Mesothelial cell of epicardium (in vitro differentiated cells): ENCODE data around the gene BEX3. TPM values are rescaled to one million over a fixed set of nuclear protein-coding genes. Genes with fewer than 3 reads are reported as not detected.
"Not testable (repeated sequence)": the region's sequence is repeated elsewhere in the genome, so short reads cannot be mapped to it uniquely, and the experiment has no call there.

Source experiments
- DNase-seq, 2 experiments: peaks; one replicate each; pipeline ENCODE4 v3.0.0; 2021; ENCODE audit warnings: low spot score in 2 of 2; ENCODE audit not compliant: unreplicated experiment in 2 of 2
- H3K27ac Mint-ChIP-seq: 2 replicates; pipeline ENCODE4 v1.8.0; 2021; ENCODE audit warnings: mixed read lengths
- H3K27me3 Mint-ChIP-seq: 2 replicates; pipeline ENCODE4 v1.8.0; 2021; ENCODE audit warnings: low read depth, mixed read lengths
- H3K36me3 Mint-ChIP-seq: 2 replicates; pipeline ENCODE4 v1.8.0; 2021; ENCODE audit warnings: mixed read lengths
- H3K4me1 Mint-ChIP-seq: 2 replicates; pipeline ENCODE4 v1.8.0; 2021; ENCODE audit warnings: mixed read lengths
- H3K4me3 Mint-ChIP-seq: 2 replicates; pipeline ENCODE4 v1.8.0; 2021; ENCODE audit warnings: mild to moderate bottlenecking, moderate library complexity, mixed read lengths
- H3K9me3 Mint-ChIP-seq: 2 replicates; pipeline ENCODE4 v1.8.0; 2021; ENCODE audit warnings: mixed read lengths
- CTCF ChIP-seq: fragments of 200-600 bp; sonication (generic); IDR thresholded peaks from one replicate; pipeline ENCODE4 v1.5.0; 2021; ENCODE audit warnings: antibody characterized with exemption; ENCODE audit not compliant: unreplicated experiment
- total RNA-seq: library from RNA; stranded (reverse); gene quantifications from 3 replicates; pipeline ENCODE4 v1.2.1, GENCODE V29; 2021

Gene BEX3
- total RNA-seq, 1 donor from 2014 or later: 314 TPM

- no peak overlapping the region for H3K4me3 Mint-ChIP-seq
Measured at GRCh38 chrX:103344606-103345005, 31.7 kb upstream of the BEX3 start.

GRCh38 chrX:103347682-103348397, 28.5 kb upstream of the BEX3 start:
- Mint-ChIP-seq H3K4me3 (peak overlapping the region; percentile 34), H3K36me3 (no peaks in the 10 kb centered on the region), H3K27ac (no peak overlapping the region), H3K4me1 (peaks cover 9% of the 10 kb centered on the region), H3K27me3 (peaks cover 2% of the 10 kb centered on the region), H3K9me3 (peaks cover 13% of the 10 kb centered on the region)
- no peak for DNase-seq
- TF ChIP-seq CTCF: no peak

More at GRCh38 chrX:103344606-103345005, 31.7 kb upstream of the BEX3 start:
- no peak for TF ChIP-seq CTCF
- Mint-ChIP-seq H3K9me3 (peaks cover 13% of the 10 kb centered on the region), H3K27me3 (peaks cover 2% of the 10 kb centered on the region), H3K27ac (no peak overlapping the region), H3K36me3 (no peaks in the 10 kb centered on the region), H3K4me1 (peaks cover under 1% of the 10 kb centered on the region)
- no peak for DNase-seq

DNA sequence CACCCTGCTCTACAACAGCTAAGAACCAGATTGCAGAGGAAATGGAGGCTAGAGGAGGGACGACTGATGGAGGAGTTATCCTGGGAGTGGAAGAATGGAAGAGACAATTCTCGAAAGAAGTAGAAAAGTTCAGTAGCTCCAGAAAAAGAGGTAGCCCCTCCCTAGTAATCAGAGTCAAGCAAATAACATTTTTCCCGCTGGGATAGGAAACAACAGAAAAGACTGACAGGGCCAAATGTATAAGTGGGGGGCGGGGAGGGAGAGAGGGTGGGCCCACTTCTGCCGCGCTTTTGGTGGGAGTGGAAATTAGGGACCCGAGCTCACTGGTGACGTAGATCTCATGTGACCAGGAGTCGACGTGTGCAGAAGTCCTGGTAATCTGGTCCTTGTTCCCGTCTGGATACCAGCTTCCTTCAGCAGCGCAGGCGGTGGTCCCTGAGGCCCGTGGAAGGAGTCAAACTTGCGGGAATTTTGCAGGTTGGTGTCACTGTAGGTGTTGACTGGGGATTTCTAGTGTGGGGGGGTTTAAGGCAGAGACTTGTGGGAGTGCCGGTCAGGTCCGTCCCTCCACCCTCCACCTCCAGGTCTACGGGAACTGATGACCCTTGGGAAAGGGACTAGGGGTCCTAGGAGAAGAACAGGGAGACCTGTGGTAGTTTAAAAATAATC, 20.1 kb upstream of the BEX3 start, which contains the start of gene TCEAL9:
TCEAL9 (plus strand) TSS at position 377 of the 669 bp plus-strand sequence. CDS start 1,179 bp downstream, outside the sequence.
- Mint-ChIP-seq H3K27me3 (no peaks in the 10 kb centered on the region), H3K4me1 (peaks cover 20% of the 10 kb centered on the region), H3K9me3 (peaks cover 12% of the 10 kb centered on the region), H3K27ac (peak within 1 kb of the TSS; percentile 98), H3K4me3 (peak within 1 kb of the TSS; percentile 93), H3K36me3 (peaks cover 9% of the 10 kb centered on the region)
- DNase-seq: no peak
- no peak for TF ChIP-seq CTCF

- Mint-ChIP-seq H3K27me3 (no peaks in the 10 kb centered on the region), H3K4me3 (peak overlapping the region; percentile 93), H3K4me1 (peaks cover 26% of the 10 kb centered on the region), H3K9me3 (peaks cover 12% of the 10 kb centered on the region), H3K36me3 (peaks cover 9% of the 10 kb centered on the region), H3K27ac (peak overlapping the region; percentile 98)
- TF ChIP-seq CTCF: no peak
- DNase-seq: no peak
Measured at GRCh38 chrX:103356858-103357257, 19.5 kb upstream of the BEX3 start.

- Mint-ChIP-seq H3K4me1 (peaks cover 32% of the 10 kb centered on the region), H3K27ac (peak overlapping the region; percentile 98), H3K36me3 (peaks cover 9% of the 10 kb centered on the region), H3K27me3 (no peaks in the 10 kb centered on the region), H3K4me3 (peak overlapping the region; percentile 93), H3K9me3 (peaks cover 17% of the 10 kb centered on the region)
- TF ChIP-seq CTCF: no peak
- no peak for DNase-seq
Measured at GRCh38 chrX:103357871-103358270, 18.5 kb upstream of the BEX3 start.

DNA sequence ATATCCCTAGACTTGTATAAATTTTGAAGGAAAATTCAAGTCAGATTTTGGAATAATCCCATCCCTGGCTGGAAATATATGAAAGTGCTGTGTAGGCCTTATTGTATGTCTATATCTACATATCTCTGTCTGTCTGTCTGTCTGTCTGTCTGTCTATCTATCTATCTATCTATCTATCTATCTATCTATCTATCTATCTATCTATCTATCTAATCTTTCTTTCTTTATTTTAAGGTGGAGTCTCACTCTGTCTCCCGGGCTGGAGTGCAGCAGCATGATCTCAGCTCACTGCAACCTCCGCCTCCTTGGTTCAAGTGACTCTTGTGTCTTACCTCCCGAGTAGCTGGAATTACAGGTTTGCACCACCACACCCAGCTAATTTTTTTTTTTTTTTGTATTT, 16.7 kb upstream of the BEX3 start:
- not testable (repeated sequence) for H3K27ac Mint-ChIP-seq, H3K27me3 Mint-ChIP-seq, H3K36me3 Mint-ChIP-seq, H3K4me3 Mint-ChIP-seq, DNase-seq
- Mint-ChIP-seq H3K9me3 (peaks cover 26% of the 10 kb centered on the region), H3K4me1 (peaks cover 33% of the 10 kb centered on the region)
